GM19043 (cell line): Measurements from ENCODE around the gene C10orf67.
"Not testable (repeated sequence)": the region's sequence is repeated elsewhere in the genome, so short reads cannot be mapped to it uniquely, and the experiment has no call there.

ENCODE experiments used
- ATAC-seq: cut with Tn5 transposase; IDR thresholded peaks from one replicate; pipeline ENCODE4 v1.9.1; 2021; ENCODE audit warnings: low read depth; ENCODE audit not compliant: unreplicated experiment

C10orf67 gene

GRCh38 chr10:23281044-23281433, 63.6 kb downstream of the C10orf67 start:
- no peak for ATAC-seq

- ATAC-seq = no peak
These were observed 64.1 kb downstream of the C10orf67 start for GRCh38 chr10:23280419-23281043.

- ATAC-seq = no peak
These were observed 69.2 kb downstream of the C10orf67 start for GRCh38 chr10:23275355-23275754.

- not testable (repeated sequence) for ATAC-seq
These were observed 70.4 kb downstream of the C10orf67 start for GRCh38 chr10:23274179-23274578.

GRCh38 chr10:23270531-23270930, 74.1 kb downstream of the C10orf67 start:
- ATAC-seq = no peak

GRCh38 chr10:23263441-23264164, 81.0 kb downstream of the C10orf67 start:
- no peak for ATAC-seq

GRCh38 chr10:23262928-23263327, 81.7 kb downstream of the C10orf67 start:
- ATAC-seq = no peak

GRCh38 chr10:23258516-23258915, 86.1 kb downstream of the C10orf67 start:
- ATAC-seq = no peak

GRCh38 chr10:23253780-23254179, 90.8 kb downstream of the C10orf67 start:
- no peak for ATAC-seq

- not testable (repeated sequence) for ATAC-seq
These were observed 91.7 kb downstream of the C10orf67 start for GRCh38 chr10:23252859-23253258.

- ATAC-seq = not testable (repeated sequence)
These were observed 102.8 kb downstream of the C10orf67 start for GRCh38 chr10:23241779-23242178.

- ATAC-seq = no peak
These were observed 106.6 kb downstream of the C10orf67 start for GRCh38 chr10:23238015-23238414.

GRCh38 chr10:23230582-23230981, 114.0 kb downstream of the C10orf67 start:
- no peak for ATAC-seq

- no peak for ATAC-seq
These were observed 127.1 kb downstream of the C10orf67 start for GRCh38 chr10:23217471-23217870.

GRCh38 chr10:23205972-23206642, 138.5 kb downstream of the C10orf67 start:
- ATAC-seq = no peak

GRCh38 chr10:23204773-23205172, 139.8 kb downstream of the C10orf67 start:
- no peak for ATAC-seq

GRCh38 chr10:23203369-23204325, 140.9 kb downstream of the C10orf67 start:
- no peak for ATAC-seq

- no peak for ATAC-seq
These were observed 141.8 kb downstream of the C10orf67 start for GRCh38 chr10:23202779-23203178.

GRCh38 chr10:23201837-23202236, 142.8 kb downstream of the C10orf67 start:
- no peak for ATAC-seq

GRCh38 chr10:23200997-23201652, 143.5 kb downstream of the C10orf67 start:
- no peak for ATAC-seq
